Keratinocyte (primary cell): Measurements from ENCODE around the gene USH2A. TPM values are rescaled to one million over a fixed set of nuclear protein-coding genes. Genes with fewer than 3 reads are reported as not detected.
A peak's percentile ranks its signal among the peaks of the same experiment; 100 is the strongest.

ENCODE experiments used
- DNase-seq: peaks from one replicate; pipeline ENCODE4 v3.0.0-alpha.2; 2011; ENCODE audit warnings: low read depth, missing footprints, low spot score
- FAIRE-seq: peaks from 2 replicates; lab custom pipeline; 2011; peaks lifted over from hg19 to GRCh38; lab: Jason Lieb, UNC
- H2AFZ ChIP-seq: 2 replicates; pipeline ENCODE4 v1.6.0; 2012; ENCODE audit warnings: low read length, control low read depth, inconsistent platforms; ENCODE audit not compliant: control insufficient read depth
- H3K27ac ChIP-seq: 2 replicates; pipeline ENCODE4 v1.5.1; 2011; ENCODE audit warnings: low read length; ENCODE audit not compliant: control insufficient read depth, insufficient read depth
- H3K27me3 ChIP-seq: 3 replicates; pipeline ENCODE4 v1.6.0; 2011; ENCODE audit warnings: low read length; ENCODE audit not compliant: control insufficient read depth, insufficient read depth; ENCODE audit errors: extremely low read depth
- H3K36me3 ChIP-seq, 2 experiments: 2 replicates in 1 of 2; 3 replicates in 1 of 2; pipeline ENCODE4 v1.5.1; 2011; ENCODE audit warnings: low read length in 2 of 2, mild to moderate bottlenecking in 1 of 2; ENCODE audit not compliant: control insufficient read depth in 2 of 2, insufficient read depth in 2 of 2; ENCODE audit errors: extremely low read depth in 1 of 2
- H3K4me1 ChIP-seq: 3 replicates; pipeline ENCODE4 v1.5.1; 2011; ENCODE audit warnings: low read length; ENCODE audit not compliant: control insufficient read depth, insufficient read depth; ENCODE audit errors: extremely low read depth
- H3K4me2 ChIP-seq: 3 replicates; pipeline ENCODE4 v1.6.0; 2011; ENCODE audit warnings: low read depth, low read length; ENCODE audit not compliant: control insufficient read depth, insufficient read depth; ENCODE audit errors: extremely low read depth
- H3K4me3 ChIP-seq, 3 experiments: fragments of 200-600 bp in 1 of 3; sonication (generic) in 1 of 3; 2 replicates in 2 of 3; 3 replicates in 1 of 3; pipeline ENCODE4 v1.5.1; 2011 to 2016; ENCODE audit warnings: low read length in 3 of 3, mild to moderate bottlenecking in 3 of 3, control low read depth in 2 of 3, inconsistent platforms in 1 of 3, low read depth in 1 of 3, mixed read lengths in 1 of 3, mixed run types in 1 of 3, moderate library complexity in 1 of 3; ENCODE audit not compliant: control insufficient read depth in 2 of 3, insufficient read depth in 2 of 3; ENCODE audit errors: extremely low read depth in 1 of 3
- H3K79me2 ChIP-seq: 2 replicates; pipeline ENCODE4 v1.6.0; 2012; ENCODE audit warnings: low read length; ENCODE audit not compliant: control insufficient read depth, insufficient read depth
- H3K9ac ChIP-seq: 3 replicates; pipeline ENCODE4 v1.6.0; 2011; ENCODE audit warnings: low read length; ENCODE audit not compliant: control insufficient read depth, insufficient read depth; ENCODE audit errors: extremely low read depth
- H3K9me1 ChIP-seq: 3 replicates; pipeline ENCODE4 v1.6.0; 2011; ENCODE audit warnings: low read length; ENCODE audit not compliant: control insufficient read depth, insufficient read depth; ENCODE audit errors: extremely low read depth
- H3K9me3 ChIP-seq: 2 replicates; pipeline ENCODE4 v1.5.1; 2012; ENCODE audit warnings: low read depth, low read length; ENCODE audit not compliant: control insufficient read depth
- H4K20me1 ChIP-seq: 3 replicates; pipeline ENCODE4 v1.6.0; 2011; ENCODE audit warnings: low read length; ENCODE audit not compliant: control insufficient read depth, insufficient read depth; ENCODE audit errors: extremely low read depth
- CTCF ChIP-seq, 3 experiments: IDR thresholded peaks in 1 of 3; conservative IDR thresholded peaks in 1 of 3; optimal IDR thresholded peaks in 1 of 3; 2 replicates in 2 of 3; 3 replicates in 1 of 3; pipeline versions ENCODE3 to v1.5.1; 2011; ENCODE audit warnings: low read length in 3 of 3, mild to moderate bottlenecking in 3 of 3, moderate library complexity in 2 of 3, control low read depth in 1 of 3, inconsistent platforms in 1 of 3; ENCODE audit not compliant: insufficient read depth in 2 of 3; ENCODE audit errors: extremely low read depth in 1 of 3
- EZH2 ChIP-seq: IDR thresholded peaks from one replicate; pipeline ENCODE4 v1.6.1; 2012; ENCODE audit warnings: inconsistent platforms, mild to moderate bottlenecking, low read length, moderate library complexity
- dilution Hi-C: fragments of 300-500 bp; cut with MboI; formaldehyde crosslinking; loops from one replicate; pipeline ENCODE4 v1.7.0; 2020; ENCODE audit warnings: low sequenced_read_pairs; ENCODE audit not compliant: extremely low pct_ligation_motif_present
- polyA plus RNA-seq, 5 experiments: library from polyadenylated mRNA; depleted of rRNA in 3 of 5; stranded (reverse) in 3 of 5; stranded (forward) in 1 of 5; unstranded in 1 of 5; fragments of >200 nt; gene quantifications; 1 replicate in 1 of 5; 2 replicates in 3 of 5; 3 replicates in 1 of 5; pipeline versions ENCODE4 v1.2.1 to v1.2.3, GENCODE V29; 2011 to 2012; ENCODE audit warnings: missing spikeins in 2 of 5, low read depth in 1 of 5, low replicate concordance in 1 of 5

The USH2A gene
- polyA plus RNA-seq, 1 donor (not counting 4 experiments of a cell fraction or from before 2014, with no cell fraction given): not detected

- H3K27ac ChIP-seq: no peak overlapping the region
- H3K9ac ChIP-seq: no peak overlapping the region
- TF ChIP-seq EZH2: no peak
- no peak for TF ChIP-seq CTCF (optimal IDR thresholded peaks at IDR 0.05 in 1 of 3, IDR thresholded peaks at IDR 0.05 in 1 of 3, conservative IDR thresholded peaks at IDR 0.05 in 1 of 3; ENCODE audit: extremely low read depth in 1 of 3, insufficient read depth in 2 of 3, low read length in 3 of 3)
- no peak overlapping the region for H3K4me2 ChIP-seq
- no peak overlapping the region for H3K4me3 ChIP-seq
- H3K36me3 ChIP-seq: no peaks in the 10 kb centered on the region
- H3K79me2 ChIP-seq: no peaks in the 10 kb centered on the region
- H2AFZ ChIP-seq: no peak overlapping the region
- FAIRE-seq (no peak), DNase-seq (no peak)
- H4K20me1 ChIP-seq: no peaks in the 10 kb centered on the region
- peaks cover 8% of the 10 kb centered on the region for H3K4me1 ChIP-seq
- dilution Hi-C loops: no loop called here
- H3K9me1 ChIP-seq: no peaks in the 10 kb centered on the region
- H3K27me3 ChIP-seq: no peaks in the 10 kb centered on the region
- H3K9me3 ChIP-seq: no peaks in the 10 kb centered on the region
Measured at GRCh38 chr1:216323344-216323743, 99.9 kb downstream of the USH2A start.

- dilution Hi-C loops: no loop called here
- Histone ChIP-seq H3K27me3 (no peaks in the 10 kb centered on the region), H3K9ac (no peak overlapping the region), H3K9me1 (no peaks in the 10 kb centered on the region), H3K4me3 (no peak overlapping the region), H3K27ac (no peak overlapping the region), H2AFZ (no peak overlapping the region), H3K4me1 (peaks cover 8% of the 10 kb centered on the region), H3K9me3 (no peaks in the 10 kb centered on the region), H3K36me3 (no peaks in the 10 kb centered on the region), H3K4me2 (no peak overlapping the region), H3K79me2 (no peaks in the 10 kb centered on the region), H4K20me1 (no peaks in the 10 kb centered on the region)
- peak; percentile 26 for FAIRE-seq
- TF ChIP-seq CTCF (optimal IDR thresholded peaks at IDR 0.05 in 1 of 3, IDR thresholded peaks at IDR 0.05 in 1 of 3, conservative IDR thresholded peaks at IDR 0.05 in 1 of 3; ENCODE audit: extremely low read depth in 1 of 3, insufficient read depth in 2 of 3, low read length in 3 of 3): no peak
- TF ChIP-seq EZH2: no peak
- DNase-seq: peak; percentile 15
Measured at GRCh38 chr1:216314379-216315095, 108.7 kb downstream of the USH2A start.
